Panc1 (cell line): ENCODE measurements around the gene RNASE7.

Source experiments
- CTCF ChIP-seq: fragments of 450-650 bp; IDR thresholded peaks from 2 replicates; pipeline ENCODE4 v1.5.1; 2017; ENCODE audit warnings: mild to moderate bottlenecking
- POLR2AphosphoS5 ChIP-seq: IDR thresholded peaks from 2 replicates; pipeline ENCODE4 v1.6.1; 2012; ENCODE audit warnings: mild to moderate bottlenecking, low read depth, low read length, moderate library complexity
- REST ChIP-seq, 2 experiments: IDR thresholded peaks; 2 replicates each; pipeline ENCODE4 v1.6.1; 2011 to 2012; ENCODE audit warnings: low read depth in 2 of 2, control low read depth in 1 of 2, low read length in 1 of 2, mild to moderate bottlenecking in 1 of 2, moderate library complexity in 1 of 2; ENCODE audit not compliant: insufficient read depth in 1 of 2
- TCF7L2 ChIP-seq: IDR thresholded peaks from 2 replicates; pipeline ENCODE4 v1.6.1; 2011; ENCODE audit warnings: mild to moderate bottlenecking, low read depth, low read length, inconsistent platforms

GRCh38 chr14:21025371-21026273 lies 16.5 kb upstream of the RNASE7 start:
- TF ChIP-seq TCF7L2 (no peak), CTCF (no peak), POLR2AphosphoS5 (no peak), REST (IDR thresholded peaks at IDR 0.05; ENCODE audit: insufficient read depth in 1 of 2, low read depth in 2 of 2, low read length in 1 of 2) (no peak)
